Measurements from ENCODE around the gene ACBD5.

DNA sequence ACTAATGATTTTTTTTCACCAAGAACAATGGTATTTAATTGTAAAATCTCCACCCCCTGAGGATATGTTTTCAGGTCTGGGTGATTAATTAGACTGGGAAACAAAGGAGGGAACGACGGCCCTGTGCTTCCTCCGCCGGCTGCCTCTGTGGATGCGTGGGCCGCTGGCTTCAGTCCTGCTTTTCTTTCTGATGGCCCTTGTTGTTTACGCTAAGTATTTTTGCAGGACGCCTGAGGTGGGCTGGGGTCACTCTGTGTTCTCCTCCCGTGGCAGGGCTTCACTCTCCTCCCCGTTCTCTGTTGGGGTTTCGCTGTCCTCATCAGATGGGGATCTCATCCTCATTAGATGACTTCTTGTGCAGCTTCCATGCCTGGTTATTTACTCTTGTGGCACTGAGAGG lies 5.2 kb upstream of the ACBD5 start:
- TF ChIP-seq, protein P1, sequence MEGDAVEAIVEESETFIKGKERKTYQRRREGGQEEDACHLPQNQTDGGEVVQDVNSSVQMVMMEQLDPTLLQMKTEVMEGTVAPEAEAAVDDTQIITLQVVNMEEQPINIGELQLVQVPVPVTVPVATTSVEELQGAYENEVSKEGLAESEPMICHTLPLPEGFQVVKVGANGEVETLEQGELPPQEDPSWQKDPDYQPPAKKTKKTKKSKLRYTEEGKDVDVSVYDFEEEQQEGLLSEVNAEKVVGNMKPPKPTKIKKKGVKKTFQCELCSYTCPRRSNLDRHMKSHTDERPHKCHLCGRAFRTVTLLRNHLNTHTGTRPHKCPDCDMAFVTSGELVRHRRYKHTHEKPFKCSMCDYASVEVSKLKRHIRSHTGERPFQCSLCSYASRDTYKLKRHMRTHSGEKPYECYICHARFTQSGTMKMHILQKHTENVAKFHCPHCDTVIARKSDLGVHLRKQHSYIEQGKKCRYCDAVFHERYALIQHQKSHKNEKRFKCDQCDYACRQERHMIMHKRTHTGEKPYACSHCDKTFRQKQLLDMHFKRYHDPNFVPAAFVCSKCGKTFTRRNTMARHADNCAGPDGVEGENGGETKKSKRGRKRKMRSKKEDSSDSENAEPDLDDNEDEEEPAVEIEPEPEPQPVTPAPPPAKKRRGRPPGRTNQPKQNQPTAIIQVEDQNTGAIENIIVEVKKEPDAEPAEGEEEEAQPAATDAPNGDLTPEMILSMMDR (IDR thresholded peaks at IDR 0.05; ENCODE audit: low read length) = no peak
- TF ChIP-seq EZH2 (IDR thresholded peaks at IDR 0.05; ENCODE audit: borderline replicate concordance, low read length) = no peak

Measured in OCI-LY1 (cell line).